HEK293 (cell line): ENCODE results near the gene DIP2C.

Experiments
- ZNF23 ChIP-seq: fragments of 450-650 bp; formaldehyde crosslinking; IDR thresholded peaks from 2 replicates; pipeline ENCODE4 v1.5.1; 2016; ENCODE audit warnings: missing biosample characterization, missing genetic modification characterization, borderline replicate concordance
- ZNF274 ChIP-seq, 2 experiments: fragments of 200-500 bp in 1 of 2; fragments of 450-650 bp in 1 of 2; sonication (Bioruptor generic) in 1 of 2; formaldehyde crosslinking in 1 of 2; IDR thresholded peaks; 2 replicates each; pipeline versions ENCODE4 v1.5.1 to v1.6.1; 2014 to 2016; ENCODE audit warnings: borderline replicate concordance in 1 of 2, inconsistent platforms in 1 of 2, low read length in 1 of 2, missing biosample characterization in 1 of 2, missing genetic modification characterization in 1 of 2
- ZNF324 ChIP-seq: fragments of 450-650 bp; formaldehyde crosslinking; IDR thresholded peaks from 2 replicates; pipeline ENCODE4 v1.5.1; 2016; ENCODE audit warnings: missing biosample characterization, missing genetic modification characterization
- TF ChIP-seq, protein P1 (sequence below): fragments of 450-650 bp; formaldehyde crosslinking; IDR thresholded peaks from 2 replicates; pipeline ENCODE4 v1.5.1; 2016; ENCODE audit warnings: missing biosample characterization, missing genetic modification characterization, borderline replicate concordance
- TF ChIP-seq, protein P2 (sequence below): fragments of 450-650 bp; IDR thresholded peaks from 2 replicates; pipeline ENCODE4 v1.5.1; 2018; ENCODE audit warnings: missing biosample characterization, mild to moderate bottlenecking, missing genetic modification characterization
- TF ChIP-seq, protein P3 (sequence below): fragments of 450-650 bp; formaldehyde crosslinking; IDR thresholded peaks from 2 replicates; pipeline ENCODE4 v1.5.1; 2016; ENCODE audit warnings: missing biosample characterization, missing genetic modification characterization

DNA sequence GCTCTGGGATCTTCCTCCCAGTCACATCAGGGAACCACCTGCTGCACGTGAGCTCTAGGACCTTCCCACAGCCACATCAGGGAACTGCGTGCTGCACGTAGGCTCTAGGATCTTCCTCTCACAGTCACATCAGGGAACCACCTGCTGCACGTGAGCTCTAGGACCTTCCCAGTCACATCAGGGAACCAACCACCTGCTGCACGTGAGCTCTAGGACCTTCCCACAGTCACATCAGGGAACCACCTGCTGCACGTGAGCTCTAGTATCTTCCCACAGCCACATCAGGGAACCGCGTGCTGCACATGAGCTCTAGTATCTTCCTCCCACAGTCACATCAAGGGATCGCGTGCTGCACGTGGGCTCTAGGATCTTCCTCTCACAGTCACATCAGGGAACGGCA, 229.7 kb downstream of the DIP2C start:
- TF ChIP-seq, protein P1, sequence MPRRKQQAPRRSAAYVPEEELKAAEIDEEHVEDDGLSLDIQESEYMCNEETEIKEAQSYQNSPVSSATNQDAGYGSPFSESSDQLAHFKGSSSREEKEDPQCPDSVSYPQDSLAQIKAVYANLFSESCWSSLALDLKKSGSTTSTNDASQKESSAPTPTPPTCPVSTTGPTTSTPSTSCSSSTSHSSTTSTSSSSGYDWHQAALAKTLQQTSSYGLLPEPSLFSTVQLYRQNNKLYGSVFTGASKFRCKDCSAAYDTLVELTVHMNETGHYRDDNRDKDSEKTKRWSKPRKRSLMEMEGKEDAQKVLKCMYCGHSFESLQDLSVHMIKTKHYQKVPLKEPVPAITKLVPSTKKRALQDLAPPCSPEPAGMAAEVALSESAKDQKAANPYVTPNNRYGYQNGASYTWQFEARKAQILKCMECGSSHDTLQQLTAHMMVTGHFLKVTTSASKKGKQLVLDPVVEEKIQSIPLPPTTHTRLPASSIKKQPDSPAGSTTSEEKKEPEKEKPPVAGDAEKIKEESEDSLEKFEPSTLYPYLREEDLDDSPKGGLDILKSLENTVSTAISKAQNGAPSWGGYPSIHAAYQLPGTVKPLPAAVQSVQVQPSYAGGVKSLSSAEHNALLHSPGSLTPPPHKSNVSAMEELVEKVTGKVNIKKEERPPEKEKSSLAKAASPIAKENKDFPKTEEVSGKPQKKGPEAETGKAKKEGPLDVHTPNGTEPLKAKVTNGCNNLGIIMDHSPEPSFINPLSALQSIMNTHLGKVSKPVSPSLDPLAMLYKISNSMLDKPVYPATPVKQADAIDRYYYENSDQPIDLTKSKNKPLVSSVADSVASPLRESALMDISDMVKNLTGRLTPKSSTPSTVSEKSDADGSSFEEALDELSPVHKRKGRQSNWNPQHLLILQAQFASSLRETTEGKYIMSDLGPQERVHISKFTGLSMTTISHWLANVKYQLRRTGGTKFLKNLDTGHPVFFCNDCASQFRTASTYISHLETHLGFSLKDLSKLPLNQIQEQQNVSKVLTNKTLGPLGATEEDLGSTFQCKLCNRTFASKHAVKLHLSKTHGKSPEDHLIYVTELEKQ (tag by site-specific recombination), result no peak
- no peak for TF ChIP-seq ZNF274 (IDR thresholded peaks at IDR 0.05; ENCODE audit: low read length)
- TF ChIP-seq ZNF274 (tag by site-specific recombination; IDR thresholded peaks at IDR 0.05; ENCODE audit: borderline replicate concordance), result no peak
- TF ChIP-seq, protein P2, sequence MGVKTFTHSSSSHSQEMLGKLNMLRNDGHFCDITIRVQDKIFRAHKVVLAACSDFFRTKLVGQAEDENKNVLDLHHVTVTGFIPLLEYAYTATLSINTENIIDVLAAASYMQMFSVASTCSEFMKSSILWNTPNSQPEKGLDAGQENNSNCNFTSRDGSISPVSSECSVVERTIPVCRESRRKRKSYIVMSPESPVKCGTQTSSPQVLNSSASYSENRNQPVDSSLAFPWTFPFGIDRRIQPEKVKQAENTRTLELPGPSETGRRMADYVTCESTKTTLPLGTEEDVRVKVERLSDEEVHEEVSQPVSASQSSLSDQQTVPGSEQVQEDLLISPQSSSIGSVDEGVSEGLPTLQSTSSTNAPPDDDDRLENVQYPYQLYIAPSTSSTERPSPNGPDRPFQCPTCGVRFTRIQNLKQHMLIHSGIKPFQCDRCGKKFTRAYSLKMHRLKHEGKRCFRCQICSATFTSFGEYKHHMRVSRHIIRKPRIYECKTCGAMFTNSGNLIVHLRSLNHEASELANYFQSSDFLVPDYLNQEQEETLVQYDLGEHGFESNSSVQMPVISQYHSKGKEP (tag by site-specific recombination), result no peak
- TF ChIP-seq, protein P3, sequence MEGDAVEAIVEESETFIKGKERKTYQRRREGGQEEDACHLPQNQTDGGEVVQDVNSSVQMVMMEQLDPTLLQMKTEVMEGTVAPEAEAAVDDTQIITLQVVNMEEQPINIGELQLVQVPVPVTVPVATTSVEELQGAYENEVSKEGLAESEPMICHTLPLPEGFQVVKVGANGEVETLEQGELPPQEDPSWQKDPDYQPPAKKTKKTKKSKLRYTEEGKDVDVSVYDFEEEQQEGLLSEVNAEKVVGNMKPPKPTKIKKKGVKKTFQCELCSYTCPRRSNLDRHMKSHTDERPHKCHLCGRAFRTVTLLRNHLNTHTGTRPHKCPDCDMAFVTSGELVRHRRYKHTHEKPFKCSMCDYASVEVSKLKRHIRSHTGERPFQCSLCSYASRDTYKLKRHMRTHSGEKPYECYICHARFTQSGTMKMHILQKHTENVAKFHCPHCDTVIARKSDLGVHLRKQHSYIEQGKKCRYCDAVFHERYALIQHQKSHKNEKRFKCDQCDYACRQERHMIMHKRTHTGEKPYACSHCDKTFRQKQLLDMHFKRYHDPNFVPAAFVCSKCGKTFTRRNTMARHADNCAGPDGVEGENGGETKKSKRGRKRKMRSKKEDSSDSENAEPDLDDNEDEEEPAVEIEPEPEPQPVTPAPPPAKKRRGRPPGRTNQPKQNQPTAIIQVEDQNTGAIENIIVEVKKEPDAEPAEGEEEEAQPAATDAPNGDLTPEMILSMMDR (tag by site-specific recombination), result no peak
- no peak for TF ChIP-seq ZNF324 (tag by site-specific recombination)
- TF ChIP-seq ZNF23, result no peak
